HG03064 (cell line): Measurements from ENCODE around the gene ARHGAP28.
"Not testable (repeated sequence)": the region's sequence is repeated elsewhere in the genome, so short reads cannot be mapped to it uniquely, and the experiment has no call there.

Source experiments
- ATAC-seq: cut with Tn5 transposase; IDR thresholded peaks from one replicate; pipeline ENCODE4 v1.9.1; 2021; ENCODE audit warnings: low read depth; ENCODE audit not compliant: unreplicated experiment

ARHGAP28 gene

DNA sequence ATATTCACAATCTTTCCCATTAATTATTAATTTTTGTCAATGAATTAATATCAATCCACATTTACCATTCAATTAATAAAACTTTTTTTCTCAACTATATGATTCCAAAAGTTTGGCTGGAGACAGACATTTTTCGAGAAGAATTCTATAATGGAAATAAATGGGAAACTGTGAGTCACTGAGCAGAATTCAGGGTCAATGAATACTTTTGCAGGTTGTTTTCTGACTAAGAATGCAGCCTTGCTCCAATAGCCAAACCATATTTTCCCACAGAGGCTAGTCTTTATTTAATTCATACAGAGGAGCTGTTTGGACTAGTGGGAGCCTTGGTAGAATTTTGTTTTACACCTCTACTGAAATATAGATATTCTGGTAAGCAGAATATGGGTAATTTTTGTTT lies 82.3 kb downstream of the ARHGAP28 start:
- ATAC-seq, result no peak

DNA sequence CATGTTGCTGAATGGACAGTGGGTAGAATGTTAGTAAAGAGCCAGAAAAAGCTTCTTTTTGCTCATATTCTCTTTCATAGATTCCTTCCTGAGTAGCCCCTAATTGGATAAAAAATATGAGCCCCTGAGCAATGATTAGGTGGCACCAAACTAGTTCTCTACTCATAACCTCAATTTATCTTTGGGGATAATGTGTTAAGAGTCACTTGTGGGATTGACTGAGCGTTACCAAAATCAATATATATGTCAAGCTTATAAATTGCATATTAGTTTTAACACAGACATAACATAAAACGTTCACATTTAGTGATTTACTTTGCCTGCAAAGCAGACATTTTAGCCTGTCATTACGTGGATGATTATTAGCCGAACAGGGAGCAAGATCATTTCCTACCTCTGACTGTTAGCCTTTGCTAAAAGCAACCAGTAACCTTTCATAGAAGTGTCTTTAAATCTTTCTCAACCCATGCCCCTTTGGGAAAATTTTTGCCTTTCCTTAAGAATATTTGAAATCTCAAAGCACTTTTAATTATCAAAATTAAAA lies 85.4 kb downstream of the ARHGAP28 start:
- no peak for ATAC-seq

DNA sequence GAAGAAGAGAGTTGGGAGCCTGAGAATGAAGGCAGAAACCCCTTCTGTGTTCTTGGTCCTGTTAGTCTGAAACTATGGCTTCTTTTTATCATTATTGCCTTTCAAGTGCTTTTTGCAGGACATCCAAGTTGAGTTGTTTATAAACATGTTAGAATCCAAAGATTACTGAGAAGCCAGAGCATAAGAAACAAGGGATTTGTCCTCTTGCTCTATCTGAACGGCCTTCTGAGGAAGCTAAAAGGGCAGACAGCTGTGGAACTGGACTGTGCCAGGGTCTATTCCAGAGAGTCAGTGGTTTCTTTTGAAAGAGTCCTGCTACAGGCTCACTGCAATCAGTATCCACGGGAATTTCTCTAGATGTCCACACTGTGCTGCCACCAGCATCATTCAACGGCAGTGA lies 86.6 kb downstream of the ARHGAP28 start:
- no peak for ATAC-seq

DNA sequence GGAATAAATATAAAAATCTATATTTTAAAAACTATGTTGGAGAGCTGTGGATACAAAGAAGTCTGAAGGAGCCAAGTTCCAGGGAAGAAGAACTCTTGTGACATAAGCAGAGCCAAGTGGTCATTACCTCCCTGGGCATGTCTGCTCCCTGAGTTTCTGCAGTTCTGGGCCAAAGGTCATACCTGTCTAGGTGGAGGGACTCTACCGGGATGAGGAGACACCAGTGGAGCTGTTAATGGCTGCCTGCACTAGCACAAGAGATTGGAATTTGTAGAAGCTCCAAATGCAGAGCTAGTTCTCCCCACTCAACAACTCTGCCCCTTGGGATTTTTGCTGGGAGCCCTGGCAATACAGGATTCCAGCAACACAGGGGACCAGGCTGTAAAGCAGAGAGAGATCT lies 89.8 kb downstream of the ARHGAP28 start:
- ATAC-seq, result no peak

DNA sequence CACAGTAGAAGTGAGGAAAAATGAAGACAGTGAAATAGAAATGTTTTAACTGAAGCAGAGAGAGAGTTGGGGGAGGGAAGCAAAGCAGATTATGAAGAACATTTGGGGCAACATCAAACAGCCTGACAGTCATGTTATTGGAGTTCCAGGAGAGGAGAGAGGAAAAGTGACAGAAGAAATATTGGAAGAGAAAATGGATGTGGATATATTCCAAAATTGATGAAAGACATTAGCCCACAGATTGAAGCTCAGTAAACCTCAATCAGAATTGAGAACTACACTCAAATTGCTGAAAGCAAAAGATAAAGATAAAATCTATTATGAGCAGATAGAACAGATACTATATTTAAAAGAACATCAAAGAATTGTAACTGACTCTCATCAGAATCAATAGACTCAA lies 90.8 kb downstream of the ARHGAP28 start:
- ATAC-seq, result no peak

DNA sequence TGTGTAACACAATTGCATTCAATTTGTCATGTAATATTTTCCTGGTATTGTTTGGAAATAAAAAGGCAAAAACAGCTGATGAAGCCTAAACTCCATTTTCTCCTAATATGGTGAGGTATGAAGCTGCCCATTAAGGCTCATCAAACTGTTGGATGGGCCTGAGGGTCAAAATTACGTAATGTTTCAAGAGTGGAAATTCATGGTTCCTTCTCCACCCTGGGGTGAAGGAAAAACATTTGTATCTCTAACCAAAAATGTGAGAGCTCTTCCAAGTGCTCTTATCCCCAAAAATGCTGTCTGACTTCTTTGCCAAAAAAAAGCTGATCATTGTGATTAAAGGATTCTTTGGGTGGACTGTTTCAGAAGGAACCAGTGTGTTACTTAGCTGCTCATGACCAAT lies 91.8 kb downstream of the ARHGAP28 start:
- ATAC-seq, result no peak

DNA sequence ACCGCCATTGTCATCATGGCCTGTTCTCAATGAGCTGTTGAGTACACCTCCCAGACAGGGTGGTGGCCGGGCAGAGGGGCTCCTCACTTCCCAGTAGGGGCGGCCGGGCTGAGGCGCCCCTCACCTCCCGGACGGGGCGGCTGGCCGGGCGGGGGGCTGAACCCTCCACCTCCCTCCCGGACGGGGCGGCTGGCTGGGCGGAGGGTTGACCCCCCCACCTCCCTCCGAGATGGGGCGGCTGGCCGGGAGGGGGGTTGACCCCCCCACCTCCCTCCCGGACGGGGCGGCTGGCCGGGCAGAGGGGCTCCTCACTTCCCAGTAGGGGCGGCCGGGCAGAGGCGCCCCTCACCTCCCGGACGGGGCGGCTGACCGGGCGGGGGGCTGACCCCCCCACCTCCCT lies 97.6 kb downstream of the ARHGAP28 start:
- not testable (repeated sequence) for ATAC-seq

DNA sequence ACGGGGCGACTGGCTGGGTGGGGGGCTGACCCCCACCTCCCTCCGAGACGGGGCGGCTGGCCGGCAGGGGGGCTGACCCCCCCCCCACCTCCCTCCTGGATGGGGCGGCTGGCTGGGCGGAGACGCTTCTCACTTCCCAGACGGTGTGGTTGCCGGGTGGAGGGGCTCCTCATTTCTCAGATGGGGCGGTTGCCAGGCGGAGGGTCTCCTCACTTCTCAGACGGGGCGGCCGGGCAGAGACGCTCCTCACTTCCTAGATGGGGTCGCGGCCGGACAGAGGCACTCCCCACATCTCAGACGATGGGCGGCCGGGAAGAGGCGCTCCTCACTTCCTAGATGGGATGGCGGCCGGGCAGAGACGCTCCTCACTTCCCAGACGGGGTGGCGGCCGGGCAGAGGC lies 98.0 kb downstream of the ARHGAP28 start:
- ATAC-seq, result not testable (repeated sequence)

DNA sequence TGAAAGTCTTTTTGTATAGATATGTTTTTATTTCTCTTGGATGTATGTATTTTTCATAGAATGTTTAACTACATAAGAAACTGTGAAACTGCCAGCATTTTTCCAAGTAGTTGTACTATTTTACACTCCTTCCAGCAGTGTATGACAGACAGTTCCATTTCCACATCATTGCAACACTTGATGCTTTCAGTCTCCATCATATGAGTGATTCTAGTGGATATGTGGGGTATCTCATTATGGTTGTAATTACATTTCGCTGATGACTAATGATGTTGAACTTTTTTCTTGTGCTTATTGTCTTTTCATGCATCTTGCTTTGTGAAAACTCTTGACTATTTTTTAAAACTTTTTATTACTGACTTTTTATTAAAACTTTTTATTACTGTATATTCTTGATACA lies 101.4 kb downstream of the ARHGAP28 start:
- no peak for ATAC-seq

DNA sequence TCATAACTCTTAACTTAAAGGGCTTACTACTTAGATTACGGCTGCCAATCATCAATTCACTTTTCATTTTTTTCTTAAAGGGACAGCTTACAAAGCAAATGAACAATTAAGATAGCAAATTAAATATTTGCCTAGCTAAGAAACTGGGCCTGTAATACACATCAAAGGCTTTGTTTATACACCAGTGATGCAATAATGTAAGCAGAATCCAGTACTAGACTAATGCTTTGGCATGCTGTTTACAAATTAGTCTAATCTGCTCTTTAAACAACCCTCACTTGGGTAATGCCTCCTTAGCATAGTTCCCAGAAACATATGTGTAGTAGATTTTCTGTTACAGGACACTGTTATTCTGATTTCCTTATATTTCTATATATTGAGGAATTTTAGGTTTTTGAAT lies 105.8 kb downstream of the ARHGAP28 start:
- ATAC-seq, result no peak

DNA sequence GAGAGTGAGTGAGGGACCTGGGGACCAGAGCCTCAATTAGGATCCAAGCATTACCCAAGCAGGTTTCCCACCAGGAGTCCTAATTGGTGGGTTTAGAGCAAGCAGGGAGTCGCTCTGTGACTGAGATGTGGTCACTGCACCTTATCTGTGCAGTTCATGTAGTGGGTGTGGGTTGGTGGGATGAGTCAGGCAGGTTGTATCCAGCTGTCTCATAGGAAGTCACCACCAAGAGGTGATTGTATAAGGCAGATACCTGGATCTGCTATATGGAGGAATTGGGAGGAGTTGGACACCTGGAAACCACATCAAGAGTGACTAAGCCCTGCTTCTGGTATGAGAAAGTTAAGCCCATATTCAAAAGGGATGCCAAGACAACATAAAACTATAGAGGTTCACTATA lies 106.8 kb downstream of the ARHGAP28 start:
- no peak for ATAC-seq

DNA sequence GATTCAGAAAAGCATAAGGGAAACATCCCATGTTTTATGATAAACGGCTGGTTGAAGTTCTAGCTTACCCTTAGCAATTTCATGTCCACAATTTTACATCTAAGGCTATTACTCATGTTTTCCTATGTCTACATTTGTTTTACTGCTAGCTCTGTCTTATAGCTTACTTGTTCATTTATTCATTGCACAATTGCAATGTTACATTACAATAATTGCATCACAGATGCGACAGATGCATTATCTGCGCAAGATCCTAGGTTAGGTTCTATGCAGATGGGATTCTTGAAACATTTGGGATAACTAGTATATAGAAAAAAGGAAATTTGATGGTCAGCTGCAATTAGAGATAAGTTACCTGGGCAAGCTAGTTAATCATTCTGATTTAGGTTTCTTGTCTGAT lies 108.4 kb downstream of the ARHGAP28 start:
- ATAC-seq, result no peak

DNA sequence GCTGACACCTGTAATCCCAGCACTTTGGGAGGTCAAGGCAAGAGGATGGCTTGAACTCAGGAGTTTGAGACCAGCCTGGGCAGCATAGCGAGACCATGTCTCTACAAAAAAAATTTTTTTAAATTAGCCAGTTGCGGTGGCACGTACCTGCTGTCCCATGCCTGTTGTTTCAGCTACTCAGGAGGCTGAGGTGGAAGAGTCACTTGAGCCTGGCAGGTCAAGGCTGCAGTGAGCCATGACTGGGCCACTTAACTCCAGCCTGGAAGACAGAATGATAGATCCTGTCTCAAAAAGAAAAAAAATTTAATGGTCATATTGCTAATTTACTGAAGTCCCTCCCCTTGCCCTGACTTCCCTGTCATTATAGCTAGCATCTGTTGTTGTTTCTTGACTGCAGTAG lies 112.6 kb downstream of the ARHGAP28 start:
- no peak for ATAC-seq

DNA sequence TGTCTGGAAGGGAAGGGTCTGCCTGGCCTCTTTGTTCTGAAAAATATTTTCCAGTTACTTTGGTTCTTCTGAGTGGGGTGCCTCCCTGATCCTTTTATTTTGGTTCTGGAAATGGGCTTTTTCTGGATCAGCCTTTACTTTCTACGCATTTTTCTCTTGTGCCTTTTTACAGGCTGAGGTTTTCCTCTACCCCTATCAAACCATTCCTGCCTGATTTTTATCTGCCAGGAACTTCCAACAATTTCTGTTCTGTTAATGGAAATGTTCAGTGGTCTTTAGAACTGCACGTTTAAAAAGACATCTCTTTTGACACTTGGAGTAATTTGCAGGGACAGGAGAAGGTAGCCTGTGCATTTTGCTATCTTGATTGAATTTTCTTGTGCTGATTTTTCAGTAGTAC lies 113.8 kb downstream of the ARHGAP28 start:
- ATAC-seq, result no peak

DNA sequence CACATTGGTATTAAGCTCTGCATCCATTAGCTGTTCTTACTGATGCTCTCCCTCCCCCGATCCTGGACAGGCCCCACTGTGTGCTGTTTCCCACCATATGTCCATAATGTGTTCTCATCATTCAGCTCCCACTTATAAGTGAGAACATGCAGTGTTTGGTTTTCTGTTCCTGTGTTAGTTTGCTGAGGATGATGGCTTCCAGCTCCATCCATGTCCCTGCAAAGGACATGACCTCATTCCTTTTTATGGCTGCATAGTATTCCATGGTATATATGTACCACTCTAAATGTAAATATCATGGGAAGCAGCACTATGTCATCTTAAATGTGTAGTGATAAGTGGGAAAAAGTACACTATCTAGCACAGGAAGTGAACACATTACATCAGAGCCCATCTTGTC lies 116.0 kb downstream of the ARHGAP28 start:
- not testable (repeated sequence) for ATAC-seq

DNA sequence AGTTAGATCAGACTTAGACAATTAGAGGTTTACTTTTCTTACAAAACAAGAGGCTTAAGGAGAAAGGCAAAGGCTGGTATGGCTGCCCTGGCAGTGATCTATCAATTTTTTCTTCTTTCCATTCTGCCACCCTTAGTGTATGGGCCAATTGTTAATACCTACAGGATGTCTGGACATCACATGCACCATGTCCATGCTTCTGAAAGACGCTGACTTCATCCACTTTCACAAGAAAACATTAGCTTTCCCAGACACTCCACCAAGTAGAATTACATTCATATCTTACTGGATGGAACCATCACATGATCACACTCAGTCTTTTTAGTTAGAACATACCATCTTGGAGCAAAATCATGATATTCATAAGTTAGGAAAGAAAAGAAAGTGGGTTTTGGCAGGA lies 120.9 kb downstream of the ARHGAP28 start:
- no peak for ATAC-seq

DNA sequence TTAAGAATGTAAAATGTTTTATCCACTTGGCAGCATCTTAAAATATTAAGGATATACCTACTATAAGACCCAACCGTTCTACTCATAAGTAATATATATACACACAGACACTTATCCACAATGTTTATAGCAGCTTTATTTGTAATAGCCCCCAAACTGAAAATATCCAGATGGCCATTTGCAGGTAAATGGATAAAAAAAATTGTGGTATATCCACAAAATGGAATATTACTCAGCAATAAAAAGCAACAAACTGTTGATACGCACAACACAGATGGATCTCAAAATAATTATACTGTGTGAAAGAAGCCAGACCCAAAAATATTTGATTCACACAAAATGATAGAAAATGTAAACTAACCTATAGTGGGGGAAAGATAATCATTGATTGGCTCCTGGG lies 122.0 kb downstream of the ARHGAP28 start:
- no peak for ATAC-seq

DNA sequence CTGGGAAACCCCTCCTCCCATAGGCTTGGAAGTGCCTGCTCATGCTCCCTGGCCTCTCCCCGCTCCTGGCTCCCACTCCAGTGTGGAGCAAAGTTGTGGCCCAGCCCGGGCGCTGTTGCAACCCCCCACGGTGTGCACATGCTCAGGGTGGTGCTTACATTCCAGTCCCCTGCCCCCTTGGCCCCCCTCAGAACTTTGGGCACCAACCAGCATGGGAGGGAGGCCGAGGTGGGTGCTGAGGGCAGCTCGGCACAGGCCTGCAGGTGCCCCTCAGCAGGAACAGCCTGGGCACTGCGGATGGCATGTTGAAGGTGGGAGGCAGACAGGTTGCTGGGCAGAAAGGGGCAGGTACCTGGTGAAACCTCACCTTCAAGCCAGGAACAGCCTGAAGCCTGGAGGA lies 125.3 kb downstream of the ARHGAP28 start:
- ATAC-seq, result no peak

DNA sequence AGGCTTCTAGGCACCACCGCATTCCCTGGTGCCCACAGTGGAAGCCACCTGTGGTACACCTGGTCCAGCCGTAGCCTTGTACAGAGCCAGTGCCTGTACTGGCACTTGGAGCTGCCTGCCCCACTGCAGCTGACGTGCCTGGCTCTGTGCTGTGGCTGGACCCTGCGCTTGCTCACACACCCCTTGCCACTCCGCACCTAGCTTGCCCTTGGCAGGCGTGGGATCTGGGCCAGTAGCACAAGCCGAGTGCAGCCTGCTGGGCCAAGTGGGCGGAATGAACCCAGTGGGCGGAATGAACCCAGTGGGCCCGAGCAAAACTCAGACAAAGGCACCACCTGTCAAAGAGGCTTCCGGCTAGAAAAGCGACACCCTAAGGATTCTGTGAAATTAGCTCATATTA lies 126.3 kb downstream of the ARHGAP28 start:
- ATAC-seq, result no peak

DNA sequence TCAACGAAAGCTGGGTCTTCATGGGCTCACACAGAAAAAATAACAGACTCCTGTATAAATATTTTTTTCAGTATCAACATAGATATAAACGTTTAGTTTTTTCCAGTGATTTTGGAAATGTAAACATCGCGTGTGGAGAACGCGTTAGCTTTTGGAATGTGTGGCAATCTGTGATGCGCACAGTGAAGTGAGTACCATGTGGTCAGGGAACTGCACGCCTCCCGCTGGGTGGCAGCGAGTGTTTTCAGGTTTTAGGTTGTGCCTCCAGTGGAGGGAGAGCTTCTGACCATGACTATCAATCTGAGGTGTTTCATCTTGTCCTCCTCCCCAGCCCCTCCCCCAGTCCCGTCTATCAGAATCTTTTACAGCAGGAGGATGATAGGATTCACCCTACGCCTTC lies 127.8 kb downstream of the ARHGAP28 start:
- ATAC-seq, result no peak

DNA sequence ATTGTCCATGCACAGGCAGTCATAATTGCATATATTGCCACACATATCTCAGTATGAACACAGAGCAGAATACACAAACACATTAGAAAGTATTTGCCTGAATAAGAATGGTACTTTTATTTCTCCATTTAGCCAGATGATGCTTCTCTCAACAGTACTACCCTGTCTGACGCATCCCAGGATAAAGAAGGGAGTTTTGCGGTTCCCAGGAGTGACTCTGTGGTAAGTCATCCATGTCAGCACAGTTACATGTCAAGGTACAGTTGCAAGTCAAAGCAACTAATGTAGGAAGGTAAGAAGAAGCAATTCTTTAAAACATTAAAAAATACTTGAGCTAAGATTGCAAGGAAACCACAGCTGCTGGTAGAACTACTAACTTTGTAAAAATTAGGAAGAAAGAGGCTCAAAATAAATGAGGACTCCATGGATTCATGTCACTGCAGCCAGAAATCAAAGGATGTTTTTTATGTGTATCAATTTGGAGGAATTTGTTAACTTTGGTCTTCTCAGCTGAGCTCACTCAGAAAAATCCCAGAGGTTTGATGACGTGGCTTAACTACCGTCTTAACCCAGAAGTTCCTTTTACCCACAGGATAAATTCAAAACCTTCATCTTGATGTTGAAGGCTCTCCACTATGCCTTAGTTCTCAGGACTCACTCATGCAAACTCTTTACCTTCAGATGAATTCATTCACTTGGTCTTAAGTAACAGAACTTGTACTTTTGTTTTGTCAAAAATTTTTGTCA lies 130.3 kb downstream of the ARHGAP28 start:
- ATAC-seq, result no peak

DNA sequence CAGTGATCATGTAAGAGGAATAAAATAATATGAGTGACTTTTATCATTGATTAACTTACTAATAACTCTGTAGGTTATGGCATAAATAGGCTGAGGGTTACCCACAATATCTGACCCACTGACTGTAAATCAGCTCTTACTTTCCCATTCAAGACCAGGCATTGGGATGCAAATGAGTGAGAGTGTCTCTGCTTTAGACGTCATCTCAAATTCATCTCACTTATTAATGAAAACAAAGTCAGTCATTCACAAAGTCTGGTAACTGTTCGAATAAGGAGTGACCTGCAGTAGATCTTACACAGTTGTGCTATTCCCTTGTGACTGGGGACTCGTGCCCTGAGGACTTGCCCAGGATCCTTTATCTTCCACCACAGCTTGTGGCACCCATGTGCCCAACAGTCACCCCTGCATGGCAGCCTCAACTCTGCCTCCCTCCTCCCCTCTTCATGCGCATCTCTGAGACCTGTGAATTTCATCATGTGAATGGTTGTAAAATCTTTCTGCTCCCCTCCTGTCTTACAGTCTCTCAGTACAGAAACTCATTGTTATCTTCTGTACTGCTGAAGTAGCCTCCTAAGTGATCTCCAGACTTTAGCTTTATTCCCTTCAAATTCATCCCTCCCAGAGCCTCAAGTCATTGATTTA lies 131.4 kb downstream of the ARHGAP28 start:
- no peak for ATAC-seq
